ENCODE data around the gene TNFAIP3.

GRCh38 chr6:137910843-137911456 lies 43.9 kb downstream of the TNFAIP3 start:
- TF ChIP-seq MAX (IDR thresholded peaks at IDR 0.05; ENCODE audit: insufficient read depth, insufficient read length): no peak
- no peak for TF ChIP-seq EZH2 (IDR thresholded peaks at IDR 0.05; ENCODE audit: borderline replicate concordance, low read depth, low read length, severe bottlenecking)
